GM19025 (cell line): Measurements from ENCODE around the gene PRSS1.
A peak's percentile ranks its signal among the peaks of the same experiment; 100 is the strongest.
"Not testable (repeated sequence)": the region's sequence is repeated elsewhere in the genome, so short reads cannot be mapped to it uniquely, and the experiment has no call there.

ENCODE experiments used
- ATAC-seq: cut with Tn5 transposase; IDR thresholded peaks from one replicate; pipeline ENCODE4 v1.9.1; 2021; ENCODE audit warnings: mild to moderate bottlenecking, low read depth, moderate library complexity; ENCODE audit not compliant: unreplicated experiment

PRSS1 gene

GRCh38 chr7:142749218-142749993 lies at the start of gene PRSS1:
PRSS1 (plus strand) TSS chr7:142749472; CDS start chr7:142749485, 13 bp downstream.
- ATAC-seq = no peak

GRCh38 chr7:142700935-142701334 lies 48.3 kb upstream of the PRSS1 start:
- not testable (repeated sequence) for ATAC-seq

GRCh38 chr7:142703655-142704305 lies 45.5 kb upstream of the PRSS1 start:
- no peak for ATAC-seq

- not testable (repeated sequence) for ATAC-seq
Observed at GRCh38 chr7:142708726-142709125, 40.5 kb upstream of the PRSS1 start.

- ATAC-seq = no peak
Observed at GRCh38 chr7:142709921-142710320, 39.4 kb upstream of the PRSS1 start.

- ATAC-seq = no peak
Observed at GRCh38 chr7:142711196-142711595, 38.1 kb upstream of the PRSS1 start.

- no peak for ATAC-seq
Observed at GRCh38 chr7:142711746-142712616, 37.3 kb upstream of the PRSS1 start.

GRCh38 chr7:142712617-142712957 lies 36.7 kb upstream of the PRSS1 start:
- ATAC-seq = no peak

- ATAC-seq = no peak
Observed at GRCh38 chr7:142714375-142714774, 34.9 kb upstream of the PRSS1 start.

GRCh38 chr7:142716596-142716995 lies 32.7 kb upstream of the PRSS1 start:
- no peak for ATAC-seq

GRCh38 chr7:142717453-142717852 lies 31.8 kb upstream of the PRSS1 start:
- no peak for ATAC-seq

- ATAC-seq = no peak
Observed at GRCh38 chr7:142718313-142718712, 31.0 kb upstream of the PRSS1 start.

GRCh38 chr7:142720172-142720773 lies 29.0 kb upstream of the PRSS1 start:
- ATAC-seq = no peak

- ATAC-seq = no peak
Observed at GRCh38 chr7:142720986-142721385, 28.3 kb upstream of the PRSS1 start.

- no peak for ATAC-seq
Observed at GRCh38 chr7:142722248-142722794, 27.0 kb upstream of the PRSS1 start.

- no peak for ATAC-seq
Observed at GRCh38 chr7:142733271-142733670, 16.0 kb upstream of the PRSS1 start.

GRCh38 chr7:142739923-142740492 lies 9.3 kb upstream of the PRSS1 start:
- ATAC-seq = peak; percentile 85

- no peak for ATAC-seq
Observed at GRCh38 chr7:142740786-142741185, 8.5 kb upstream of the PRSS1 start.

GRCh38 chr7:142741932-142742331 lies 7.3 kb upstream of the PRSS1 start:
- not testable (repeated sequence) for ATAC-seq

GRCh38 chr7:142745091-142745635 lies 4.1 kb upstream of the PRSS1 start:
- ATAC-seq = no peak
